Neural cell (in vitro differentiated cells): ENCODE measurements around the gene PTGR3. TPM values are rescaled to one million over a fixed set of nuclear protein-coding genes. Genes with fewer than 3 reads are reported as not detected.

Experiments
- H2AFZ ChIP-seq: fragments of 200-600, 300-800 bp; sonication (generic), shearing (Covaris generic); 2 replicates; pipeline ENCODE4 v1.6.0; 2014; ENCODE audit warnings: low read depth, mild to moderate bottlenecking, antibody characterized with exemption, low read length, moderate library complexity
- H3F3A ChIP-seq: fragments of 200-600 bp; shearing (Covaris generic); 2 replicates; pipeline ENCODE4 v1.6.1; 2016; ENCODE audit warnings: mild to moderate bottlenecking, moderate library complexity, mixed read lengths, antibody characterized with exemption, low read length; ENCODE audit not compliant: insufficient read depth, poor library complexity, severe bottlenecking
- H3K27ac ChIP-seq: fragments of 200-600, 300-800 bp; sonication (generic), shearing (Covaris generic); 2 replicates; pipeline ENCODE4 v1.5.1; 2014; ENCODE audit warnings: mild to moderate bottlenecking, low read length, moderate library complexity
- H3K27me3 ChIP-seq: fragments of 300-800, 200-600 bp; sonication (generic), shearing (Covaris generic); 2 replicates; pipeline ENCODE4 v1.6.0; 2014; ENCODE audit warnings: mild to moderate bottlenecking, low read depth, low read length, moderate library complexity; ENCODE audit not compliant: insufficient read depth
- H3K36me3 ChIP-seq: fragments of 300-800, 200-600 bp; sonication (generic), shearing (Covaris generic); 2 replicates; pipeline ENCODE4 v1.5.1; 2014; ENCODE audit warnings: mild to moderate bottlenecking, antibody characterized with exemption, low read length, moderate library complexity; ENCODE audit not compliant: insufficient read depth
- H3K4me2 ChIP-seq: fragments of 300-800, 200-600 bp; sonication (generic), shearing (Covaris generic); 2 replicates; pipeline ENCODE4 v1.6.0; 2014; ENCODE audit warnings: mild to moderate bottlenecking, low read length
- H3K4me3 ChIP-seq: fragments of 300-800, 200-600 bp; sonication (generic), shearing (Covaris generic); 2 replicates; pipeline ENCODE4 v1.5.1; 2014; ENCODE audit warnings: mild to moderate bottlenecking, low read length, moderate library complexity
- H3K79me2 ChIP-seq: fragments of 200-600 bp; shearing (Covaris generic); replicated peaks from 2 replicates; pipeline ENCODE4 v1.6.0; 2014; ENCODE audit warnings: mild to moderate bottlenecking, low read length, moderate library complexity; ENCODE audit not compliant: insufficient read depth
- H3K9ac ChIP-seq: fragments of 300-800, 200-600 bp; sonication (generic), shearing (Covaris generic); 2 replicates; pipeline ENCODE4 v1.6.1; 2016; ENCODE audit warnings: mild to moderate bottlenecking, low read length, mixed read lengths
- H3K9me2 ChIP-seq: fragments of 200-600 bp; shearing (Covaris generic); 2 replicates; pipeline ENCODE4 v1.6.1; 2016; ENCODE audit warnings: mild to moderate bottlenecking, low read length, mixed read lengths; ENCODE audit not compliant: insufficient read depth
- H3K9me3 ChIP-seq: fragments of 200-600, 300-800 bp; sonication (generic), shearing (Covaris generic); 2 replicates; pipeline ENCODE4 v1.6.1; 2016; ENCODE audit warnings: mild to moderate bottlenecking, mixed run types, low read length, moderate library complexity, mixed read lengths
- H4K20me1 ChIP-seq: fragments of 200-600 bp; shearing (Covaris generic); 2 replicates; pipeline ENCODE4 v1.6.1; 2016; ENCODE audit warnings: mild to moderate bottlenecking, mixed run types; ENCODE audit not compliant: insufficient read depth
- EP300 ChIP-seq: fragments of 450-650 bp; conservative IDR thresholded peaks from 2 replicates; pipeline ENCODE4 v1.6.1; 2014; ENCODE audit warnings: antibody characterized with exemption, mild to moderate bottlenecking, moderate library complexity; ENCODE audit not compliant: poor library complexity, severe bottlenecking
- EZH2 ChIP-seq: fragments of 200-600, 300-800 bp; shearing (Covaris generic), sonication (generic); IDR thresholded peaks from 2 replicates; pipeline ENCODE4 v1.6.1; 2014; ENCODE audit warnings: antibody characterized with exemption, low read length, borderline replicate concordance, mild to moderate bottlenecking; ENCODE audit not compliant: insufficient read depth, poor library complexity, severe bottlenecking
- MXI1 ChIP-seq: fragments of 450-650 bp; conservative IDR thresholded peaks from 2 replicates; pipeline ENCODE4 v1.6.1; 2014; ENCODE audit warnings: antibody characterized with exemption, mild to moderate bottlenecking; ENCODE audit not compliant: poor library complexity, severe bottlenecking
- POLR2AphosphoS5 ChIP-seq: IDR thresholded peaks from 2 replicates; pipeline ENCODE4 v1.6.1; 2012
- RAD21 ChIP-seq: fragments of 450-650 bp; conservative IDR thresholded peaks from 2 replicates; pipeline ENCODE4 v1.6.1; 2014; ENCODE audit warnings: antibody characterized with exemption, mild to moderate bottlenecking, moderate library complexity
- SMC3 ChIP-seq: fragments of 450-650 bp; conservative IDR thresholded peaks from 2 replicates; pipeline ENCODE4 v1.6.1; 2014; ENCODE audit warnings: antibody characterized with exemption, mild to moderate bottlenecking, moderate library complexity; ENCODE audit not compliant: poor library complexity
- TAF1 ChIP-seq: IDR thresholded peaks from 2 replicates; pipeline ENCODE4 v1.6.1; 2012; ENCODE audit warnings: low read depth
- polyA plus RNA-seq: library from polyadenylated mRNA; depleted of rRNA; stranded (reverse); fragments of >200 nt; gene quantifications from 2 replicates; pipeline ENCODE4 v1.2.3, GENCODE V29; 2014
- TF ChIP-seq, protein P1 (sequence below): IDR thresholded peaks from 2 replicates; pipeline ENCODE4 v1.6.1; 2012; ENCODE audit warnings: borderline replicate concordance
- TF ChIP-seq, protein P2 (sequence below): fragments of 450-650 bp; IDR thresholded peaks from 2 replicates; pipeline ENCODE4 v1.5.1; 2014; ENCODE audit warnings: antibody characterized with exemption, mild to moderate bottlenecking, moderate library complexity; ENCODE audit not compliant: poor library complexity, severe bottlenecking

The PTGR3 gene
- polyA plus RNA-seq, 1 donor from 2014 or later, result 5.9 TPM

DNA sequence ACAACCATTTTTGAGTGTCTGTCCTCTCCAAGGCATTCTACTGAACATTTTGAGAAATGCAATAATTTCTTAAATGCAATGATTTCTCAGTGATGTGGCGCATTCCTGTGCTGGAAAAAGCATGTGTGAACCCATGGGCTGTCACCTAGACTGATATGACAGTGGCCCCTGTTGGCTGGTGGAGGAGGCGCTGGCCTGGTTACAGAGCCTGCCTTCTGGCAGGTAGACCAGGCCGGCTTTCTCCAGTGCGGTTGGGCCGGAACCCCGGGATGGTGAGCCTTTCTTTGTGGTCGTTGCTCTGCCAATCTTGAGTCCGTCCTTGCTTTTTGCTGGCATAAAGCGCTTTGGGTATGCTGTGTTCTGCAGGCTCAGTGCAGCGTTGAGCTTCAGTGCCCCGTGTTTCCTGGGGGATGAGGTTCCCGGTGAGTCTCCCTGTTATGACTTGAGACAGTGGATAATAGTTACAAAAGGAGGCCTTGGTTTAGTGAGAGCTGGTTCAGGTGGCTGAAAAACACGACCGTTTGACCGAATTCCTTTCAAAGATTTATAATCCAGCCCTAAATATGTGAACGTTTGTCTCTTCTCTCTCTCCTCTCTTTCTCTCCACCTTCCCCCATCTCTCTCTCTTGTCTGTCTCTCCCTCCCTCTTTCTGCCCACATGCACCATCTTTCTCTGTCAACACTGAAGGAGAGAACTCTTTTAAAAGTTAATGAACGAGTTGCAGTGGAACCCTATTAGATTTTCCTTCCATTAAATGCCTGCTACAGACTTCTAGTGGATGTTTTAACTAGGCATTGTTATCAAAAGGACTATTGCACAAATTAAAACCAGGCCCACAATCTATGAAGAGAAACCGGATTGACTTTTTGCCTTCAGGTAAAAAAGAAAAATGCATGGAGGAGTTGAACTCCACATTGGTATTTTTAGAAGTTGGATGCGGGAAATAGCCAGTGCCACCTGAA is 35.7 kb upstream of the PTGR3 start:
- Histone ChIP-seq H2AFZ (no peak overlapping the region), H3K9ac (no peak overlapping the region), H3K4me2 (no peak overlapping the region), H4K20me1 (no peaks in the 10 kb centered on the region), H3F3A (no peaks in the 10 kb centered on the region), H3K27me3 (no peaks in the 10 kb centered on the region), H3K36me3 (no peaks in the 10 kb centered on the region), H3K27ac (no peak overlapping the region), H3K9me3 (no peaks in the 10 kb centered on the region), H3K79me2 (no peaks in the 10 kb centered on the region), H3K9me2 (no peaks in the 10 kb centered on the region), H3K4me3 (no peak overlapping the region)
- TF ChIP-seq POLR2AphosphoS5, result no peak

DNA sequence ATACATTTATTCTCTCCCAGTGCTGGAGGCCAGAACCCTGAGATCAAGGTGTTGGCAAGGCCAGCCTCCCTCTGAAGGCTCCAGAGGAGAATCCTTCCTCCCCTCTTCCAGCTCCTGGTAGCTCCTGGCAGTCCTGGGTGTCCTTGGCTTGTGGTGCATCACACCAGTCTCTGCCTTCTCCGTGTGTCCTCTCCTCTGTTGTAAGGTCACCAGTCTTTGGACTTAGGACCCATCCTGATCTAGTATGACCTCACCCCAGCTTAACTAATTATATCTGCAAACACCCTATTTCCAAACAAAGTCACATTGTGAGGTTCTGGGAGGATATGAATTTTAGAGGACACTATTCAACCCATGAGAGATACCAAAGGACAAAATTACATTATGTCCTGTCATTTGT is 32.8 kb upstream of the PTGR3 start:
- Histone ChIP-seq H3K9me2 (no peaks in the 10 kb centered on the region), H3K4me2 (no peak overlapping the region), H4K20me1 (no peaks in the 10 kb centered on the region), H3K9ac (no peak overlapping the region), H3F3A (no peaks in the 10 kb centered on the region), H3K79me2 (no peaks in the 10 kb centered on the region), H2AFZ (no peak overlapping the region), H3K9me3 (no peaks in the 10 kb centered on the region), H3K36me3 (no peaks in the 10 kb centered on the region), H3K27ac (no peak overlapping the region), H3K27me3 (no peaks in the 10 kb centered on the region), H3K4me3 (no peak overlapping the region)
- TF ChIP-seq EP300 (no peak), SMC3 (no peak), MXI1 (no peak), TAF1 (no peak), RAD21 (no peak), POLR2AphosphoS5 (no peak), EZH2 (no peak)
- TF ChIP-seq, protein P1, sequence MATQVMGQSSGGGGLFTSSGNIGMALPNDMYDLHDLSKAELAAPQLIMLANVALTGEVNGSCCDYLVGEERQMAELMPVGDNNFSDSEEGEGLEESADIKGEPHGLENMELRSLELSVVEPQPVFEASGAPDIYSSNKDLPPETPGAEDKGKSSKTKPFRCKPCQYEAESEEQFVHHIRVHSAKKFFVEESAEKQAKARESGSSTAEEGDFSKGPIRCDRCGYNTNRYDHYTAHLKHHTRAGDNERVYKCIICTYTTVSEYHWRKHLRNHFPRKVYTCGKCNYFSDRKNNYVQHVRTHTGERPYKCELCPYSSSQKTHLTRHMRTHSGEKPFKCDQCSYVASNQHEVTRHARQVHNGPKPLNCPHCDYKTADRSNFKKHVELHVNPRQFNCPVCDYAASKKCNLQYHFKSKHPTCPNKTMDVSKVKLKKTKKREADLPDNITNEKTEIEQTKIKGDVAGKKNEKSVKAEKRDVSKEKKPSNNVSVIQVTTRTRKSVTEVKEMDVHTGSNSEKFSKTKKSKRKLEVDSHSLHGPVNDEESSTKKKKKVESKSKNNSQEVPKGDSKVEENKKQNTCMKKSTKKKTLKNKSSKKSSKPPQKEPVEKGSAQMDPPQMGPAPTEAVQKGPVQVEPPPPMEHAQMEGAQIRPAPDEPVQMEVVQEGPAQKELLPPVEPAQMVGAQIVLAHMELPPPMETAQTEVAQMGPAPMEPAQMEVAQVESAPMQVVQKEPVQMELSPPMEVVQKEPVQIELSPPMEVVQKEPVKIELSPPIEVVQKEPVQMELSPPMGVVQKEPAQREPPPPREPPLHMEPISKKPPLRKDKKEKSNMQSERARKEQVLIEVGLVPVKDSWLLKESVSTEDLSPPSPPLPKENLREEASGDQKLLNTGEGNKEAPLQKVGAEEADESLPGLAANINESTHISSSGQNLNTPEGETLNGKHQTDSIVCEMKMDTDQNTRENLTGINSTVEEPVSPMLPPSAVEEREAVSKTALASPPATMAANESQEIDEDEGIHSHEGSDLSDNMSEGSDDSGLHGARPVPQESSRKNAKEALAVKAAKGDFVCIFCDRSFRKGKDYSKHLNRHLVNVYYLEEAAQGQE, result no peak
- TF ChIP-seq, protein P2, sequence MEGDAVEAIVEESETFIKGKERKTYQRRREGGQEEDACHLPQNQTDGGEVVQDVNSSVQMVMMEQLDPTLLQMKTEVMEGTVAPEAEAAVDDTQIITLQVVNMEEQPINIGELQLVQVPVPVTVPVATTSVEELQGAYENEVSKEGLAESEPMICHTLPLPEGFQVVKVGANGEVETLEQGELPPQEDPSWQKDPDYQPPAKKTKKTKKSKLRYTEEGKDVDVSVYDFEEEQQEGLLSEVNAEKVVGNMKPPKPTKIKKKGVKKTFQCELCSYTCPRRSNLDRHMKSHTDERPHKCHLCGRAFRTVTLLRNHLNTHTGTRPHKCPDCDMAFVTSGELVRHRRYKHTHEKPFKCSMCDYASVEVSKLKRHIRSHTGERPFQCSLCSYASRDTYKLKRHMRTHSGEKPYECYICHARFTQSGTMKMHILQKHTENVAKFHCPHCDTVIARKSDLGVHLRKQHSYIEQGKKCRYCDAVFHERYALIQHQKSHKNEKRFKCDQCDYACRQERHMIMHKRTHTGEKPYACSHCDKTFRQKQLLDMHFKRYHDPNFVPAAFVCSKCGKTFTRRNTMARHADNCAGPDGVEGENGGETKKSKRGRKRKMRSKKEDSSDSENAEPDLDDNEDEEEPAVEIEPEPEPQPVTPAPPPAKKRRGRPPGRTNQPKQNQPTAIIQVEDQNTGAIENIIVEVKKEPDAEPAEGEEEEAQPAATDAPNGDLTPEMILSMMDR, result no peak
